Peyer's patch (tissue), 4 donors: ENCODE measurements around the gene RICTOR. TPM values are rescaled to one million over a fixed set of nuclear protein-coding genes. Genes with fewer than 3 reads are reported as not detected.
"Not testable (repeated sequence)": the region's sequence is repeated elsewhere in the genome, so short reads cannot be mapped to it uniquely, and the experiment has no call there.

Source experiments
- DNase-seq, 3 donors: peaks; one replicate each; pipeline ENCODE4 v3.0.0-alpha.2; 2017 to 2019
- H3K27ac ChIP-seq, 4 donors: fragments of 200-600 bp; sonication (generic); one replicate each; pipeline ENCODE4 v1.5.1; 2016 to 2019
- H3K27me3 ChIP-seq, 2 donors: fragments of 200-600 bp; sonication (generic); one replicate each; pipeline ENCODE4 v1.5.1; 2019
- H3K36me3 ChIP-seq, 3 donors: fragments of 200-600 bp; sonication (generic); one replicate each; pipeline ENCODE4 v1.5.1; 2016 to 2019
- H3K4me1 ChIP-seq, 4 donors: fragments of 200-600 bp; sonication (generic); one replicate each; pipeline ENCODE4 v1.5.1; 2016 to 2019
- H3K4me3 ChIP-seq, 4 donors: fragments of 200-600 bp; sonication (generic); 1 replicate in 3 of 4; 2 replicates in 1 of 4; pipeline ENCODE4 v1.5.1; 2016 to 2019; ENCODE audit warnings: mild to moderate bottlenecking in 1 of 4
- H3K9me3 ChIP-seq, 4 donors: fragments of 200-600 bp; sonication (generic); one replicate each; pipeline ENCODE4 v1.5.1; 2016 to 2019; ENCODE audit warnings: mild to moderate bottlenecking in 1 of 4
- POLR2A ChIP-seq, 2 donors: fragments of 450-650 bp; IDR thresholded peaks; one replicate each; pipeline ENCODE4 v1.5.1; 2017; ENCODE audit warnings: antibody characterized with exemption in 2 of 2, mild to moderate bottlenecking in 2 of 2, moderate library complexity in 2 of 2
- total RNA-seq, 4 donors: library from RNA; depleted of rRNA; stranded (reverse); fragments of >200 nt; gene quantifications; one replicate each; pipeline ENCODE4 v1.1.0, GENCODE V29; 2016
- TF ChIP-seq, protein P1 (sequence below), 6 experiments: fragments of 450-650 bp in 4 of 6; fragments of 200-600 bp in 2 of 6; sonication (generic) in 1 of 6; IDR thresholded peaks; one replicate each; pipeline ENCODE4 v1.5.1; 2017 to 2019; ENCODE audit warnings: antibody characterized with exemption in 6 of 6, mild to moderate bottlenecking in 3 of 6, moderate library complexity in 1 of 6

The RICTOR gene
- total RNA-seq, 4 donors from 2014 or later: 27.0 to 48.7 (median 33.5) TPM

DNA sequence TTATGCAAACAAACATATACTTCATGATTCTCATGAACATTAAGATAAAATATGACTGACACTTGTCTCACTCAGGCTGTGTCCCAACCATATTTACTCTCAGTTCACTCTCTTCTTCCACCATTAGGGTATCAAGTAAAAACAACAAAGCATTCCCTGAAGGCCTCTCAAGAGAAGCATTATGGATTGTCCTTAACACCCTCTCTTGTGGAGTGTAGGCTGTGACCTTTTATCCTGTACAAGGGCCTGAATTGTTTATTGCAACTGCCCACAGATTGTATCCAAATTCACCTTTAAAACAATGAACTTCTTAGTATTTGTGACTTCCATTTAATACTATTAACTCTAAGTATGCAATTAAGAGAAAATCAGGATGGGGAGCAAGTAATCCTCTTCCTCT, 78.1 kb downstream of the RICTOR start:
- Histone ChIP-seq H3K27ac (no peak overlapping the region), H3K27me3 (no peaks in the 10 kb centered on the region), H3K4me3 (no peak overlapping the region), H3K9me3 (no peaks in the 10 kb centered on the region), H3K36me3 (peaks cover 0 to 4% (median 0%) of the 10 kb centered on the region in 3 donors), H3K4me1 (no peaks in the 10 kb centered on the region)
- no peak for DNase-seq
- TF ChIP-seq, protein P1, sequence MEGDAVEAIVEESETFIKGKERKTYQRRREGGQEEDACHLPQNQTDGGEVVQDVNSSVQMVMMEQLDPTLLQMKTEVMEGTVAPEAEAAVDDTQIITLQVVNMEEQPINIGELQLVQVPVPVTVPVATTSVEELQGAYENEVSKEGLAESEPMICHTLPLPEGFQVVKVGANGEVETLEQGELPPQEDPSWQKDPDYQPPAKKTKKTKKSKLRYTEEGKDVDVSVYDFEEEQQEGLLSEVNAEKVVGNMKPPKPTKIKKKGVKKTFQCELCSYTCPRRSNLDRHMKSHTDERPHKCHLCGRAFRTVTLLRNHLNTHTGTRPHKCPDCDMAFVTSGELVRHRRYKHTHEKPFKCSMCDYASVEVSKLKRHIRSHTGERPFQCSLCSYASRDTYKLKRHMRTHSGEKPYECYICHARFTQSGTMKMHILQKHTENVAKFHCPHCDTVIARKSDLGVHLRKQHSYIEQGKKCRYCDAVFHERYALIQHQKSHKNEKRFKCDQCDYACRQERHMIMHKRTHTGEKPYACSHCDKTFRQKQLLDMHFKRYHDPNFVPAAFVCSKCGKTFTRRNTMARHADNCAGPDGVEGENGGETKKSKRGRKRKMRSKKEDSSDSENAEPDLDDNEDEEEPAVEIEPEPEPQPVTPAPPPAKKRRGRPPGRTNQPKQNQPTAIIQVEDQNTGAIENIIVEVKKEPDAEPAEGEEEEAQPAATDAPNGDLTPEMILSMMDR (IDR thresholded peaks at IDR 0.05): no peak
- TF ChIP-seq POLR2A (IDR thresholded peaks at IDR 0.05): no peak

DNA sequence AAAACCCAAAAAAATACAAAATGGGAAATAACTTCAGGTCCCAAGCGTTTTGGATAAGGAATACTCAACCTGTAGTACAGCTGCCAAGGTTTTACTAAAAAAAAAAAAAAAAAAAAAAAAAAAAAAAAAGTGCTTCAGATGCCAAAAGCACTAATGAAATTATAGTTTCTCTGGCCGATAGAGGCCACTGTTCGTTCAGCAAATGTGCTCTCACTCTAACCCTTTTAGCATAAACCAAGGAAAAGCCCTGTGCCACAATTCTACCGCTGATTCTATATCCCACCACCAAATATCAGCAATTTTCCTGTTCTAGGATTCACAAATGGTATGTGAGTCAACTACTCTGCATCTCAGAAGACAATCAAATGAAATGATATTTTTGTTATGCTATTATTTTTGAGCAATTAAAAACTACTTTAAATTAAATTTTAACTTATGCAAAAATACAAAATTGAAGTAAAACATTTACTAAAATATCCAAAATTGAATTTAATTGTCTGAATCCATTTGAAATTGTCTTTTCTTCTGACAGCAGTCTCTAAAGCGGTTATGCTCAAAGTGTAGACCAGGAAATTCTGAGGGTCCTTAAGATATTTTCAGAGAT, 79.8 kb downstream of the RICTOR start:
- no peak overlapping the region for H3K4me3 ChIP-seq
- H3K36me3 ChIP-seq: peaks cover 0 to 9% (median 0%) of the 10 kb centered on the region in 3 donors
- no peaks in the 10 kb centered on the region for H3K4me1 ChIP-seq
- H3K9me3 ChIP-seq: no peaks in the 10 kb centered on the region
- H3K27ac ChIP-seq: no peak overlapping the region
- TF ChIP-seq POLR2A (IDR thresholded peaks at IDR 0.05): no peak
- TF ChIP-seq, protein P1 (IDR thresholded peaks at IDR 0.05): peak in 4 of 6 experiments; percentile 36 to 58 (median 52)
- DNase-seq: peak in 1 of 3 donors; percentile 60
- no peaks in the 10 kb centered on the region for H3K27me3 ChIP-seq

DNA sequence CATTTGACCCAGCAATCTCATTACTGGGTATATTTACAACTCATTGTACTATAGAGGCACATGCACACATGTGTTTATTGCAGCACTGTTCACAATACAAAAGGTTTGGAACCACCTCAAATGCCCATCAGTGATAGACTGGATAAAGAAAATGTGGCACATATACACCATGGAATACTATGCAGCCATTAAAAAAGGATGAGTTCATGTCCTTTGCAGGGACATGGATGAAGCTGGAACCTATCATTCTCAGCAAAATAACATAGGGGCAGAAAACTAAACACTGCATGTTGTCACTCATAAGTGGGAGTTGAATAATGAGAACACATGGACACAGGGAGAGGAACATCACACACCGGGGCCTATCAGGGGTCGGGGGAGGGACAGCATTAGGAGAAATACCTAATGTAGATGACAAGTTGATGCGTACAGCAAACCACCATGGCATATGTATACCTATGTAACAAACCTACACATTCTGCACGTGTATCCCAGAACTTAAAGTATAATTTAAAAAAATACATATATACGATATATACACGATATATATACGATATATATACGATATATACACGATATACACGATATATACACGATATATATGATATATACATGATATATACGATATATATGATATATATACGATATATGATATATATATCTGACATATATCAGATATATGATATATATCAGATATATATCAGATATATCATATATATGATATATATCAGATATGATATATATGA, 84.1 kb downstream of the RICTOR start:
- H3K4me3 ChIP-seq, DNase-seq, H3K4me1 ChIP-seq: not testable (repeated sequence)

DNA sequence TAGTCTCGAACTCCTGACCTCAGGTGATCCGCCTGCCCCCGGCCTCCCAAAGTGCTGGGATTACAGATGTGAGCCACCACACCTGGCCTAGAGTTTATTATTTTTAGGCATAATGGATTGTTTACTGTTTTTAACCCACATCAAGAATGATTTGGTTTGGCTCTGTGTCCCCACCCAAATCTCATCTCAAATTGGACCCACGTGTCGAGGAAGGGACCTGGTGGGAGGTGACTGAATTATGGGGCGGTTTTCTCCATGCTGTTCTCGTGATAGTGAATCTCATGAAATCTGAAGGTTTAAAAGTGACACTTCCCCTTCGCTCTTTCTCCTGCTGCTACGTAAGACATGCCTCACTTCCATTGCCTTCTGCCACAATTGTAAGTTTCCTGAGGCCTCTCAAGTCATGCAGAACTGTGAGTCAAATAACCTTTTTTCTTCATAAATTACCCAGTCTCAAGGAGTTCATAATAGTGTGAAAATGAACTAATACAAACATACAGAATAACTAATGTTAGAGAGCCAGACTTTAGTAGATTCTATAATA, 88.2 kb downstream of the RICTOR start:
- Histone ChIP-seq H3K36me3 (peaks cover 0 to 19% (median 0%) of the 10 kb centered on the region in 3 donors), H3K4me1 (no peaks in the 10 kb centered on the region), H3K27me3 (no peaks in the 10 kb centered on the region), H3K27ac (no peak overlapping the region), H3K9me3 (no peaks in the 10 kb centered on the region), H3K4me3 (no peak overlapping the region)
- DNase-seq: no peak
- TF ChIP-seq, protein P1 (IDR thresholded peaks at IDR 0.05): no peak
- TF ChIP-seq POLR2A (IDR thresholded peaks at IDR 0.05): no peak

More for the DNA sequence above, 84.1 kb downstream of the RICTOR start:
- H3K36me3 ChIP-seq: peaks cover 0 to 14% (median 0%) of the 10 kb centered on the region in 3 donors
- H3K27ac ChIP-seq, H3K9me3 ChIP-seq, H3K27me3 ChIP-seq: not testable (repeated sequence)

DNA sequence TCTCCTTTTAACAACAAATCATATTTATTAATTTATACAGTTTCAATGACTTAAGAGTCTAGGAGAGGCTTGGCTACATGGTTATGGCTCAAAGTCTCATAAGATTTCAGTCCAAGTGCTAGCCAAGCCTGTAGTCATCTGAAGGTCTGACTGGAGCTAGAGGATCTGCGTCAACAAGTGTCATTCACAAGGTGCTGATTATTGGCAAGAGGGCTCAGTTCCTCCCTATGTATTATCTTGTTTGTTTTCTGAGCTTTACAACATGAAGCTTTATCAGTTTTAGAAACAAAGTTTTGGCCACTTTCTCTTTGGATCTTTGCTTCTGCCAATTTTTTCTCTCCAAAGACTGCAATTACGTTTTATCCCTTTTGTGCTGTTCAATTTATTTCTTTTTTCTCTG, 94.7 kb downstream of the RICTOR start:
- Histone ChIP-seq H3K36me3 (peaks cover 0 to 15% (median 0%) of the 10 kb centered on the region in 3 donors), H3K4me3 (no peak overlapping the region)
- TF ChIP-seq, protein P1 (IDR thresholded peaks at IDR 0.05): no peak
- no peak for TF ChIP-seq POLR2A (IDR thresholded peaks at IDR 0.05)

DNA sequence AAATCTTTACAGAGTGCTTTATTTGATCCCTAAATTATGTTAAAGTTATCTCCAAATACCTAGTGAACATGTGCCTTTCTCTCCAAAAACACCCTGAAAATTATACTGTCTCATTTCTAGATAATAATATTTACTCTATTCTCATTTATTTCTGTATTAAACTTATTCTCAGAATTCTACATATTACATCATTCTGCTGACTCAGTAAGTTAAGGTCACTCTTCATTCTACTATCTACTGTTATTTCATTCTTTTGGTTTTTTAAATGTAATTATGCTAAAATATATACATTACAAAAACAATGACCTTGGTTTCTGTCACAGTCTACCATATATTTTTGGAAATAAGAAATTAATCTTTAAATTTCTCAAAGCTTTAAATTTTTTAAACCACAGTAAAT, 96.2 kb downstream of the RICTOR start:
- Histone ChIP-seq H3K36me3 (peaks cover 0 to 15% (median 0%) of the 10 kb centered on the region in 3 donors), H3K4me1 (no peaks in the 10 kb centered on the region), H3K27ac (no peak overlapping the region), H3K27me3 (no peaks in the 10 kb centered on the region), H3K4me3 (no peak overlapping the region), H3K9me3 (no peaks in the 10 kb centered on the region)
- DNase-seq: no peak
- TF ChIP-seq, protein P1 (IDR thresholded peaks at IDR 0.05): no peak
- no peak for TF ChIP-seq POLR2A (IDR thresholded peaks at IDR 0.05)

More for the DNA sequence above, 94.7 kb downstream of the RICTOR start:
- no peak for DNase-seq
- H3K4me1 ChIP-seq: no peaks in the 10 kb centered on the region
- H3K27ac ChIP-seq: no peak overlapping the region
- no peaks in the 10 kb centered on the region for H3K27me3 ChIP-seq
- no peaks in the 10 kb centered on the region for H3K9me3 ChIP-seq
